Hematopoietic multipotent progenitor cell treated with erythropoietin and hydrocortisone succinate and interleukin-3 and kit ligand, for 6 days (in vitro differentiated cells): ENCODE measurements around the gene E2F7.
A peak's percentile ranks its signal among the peaks of the same experiment; 100 is the strongest.

Experiments
- DNase-seq: peaks from one replicate; pipeline ENCODE4 v3.0.0-alpha.2; 2015

Gene E2F7

DNA sequence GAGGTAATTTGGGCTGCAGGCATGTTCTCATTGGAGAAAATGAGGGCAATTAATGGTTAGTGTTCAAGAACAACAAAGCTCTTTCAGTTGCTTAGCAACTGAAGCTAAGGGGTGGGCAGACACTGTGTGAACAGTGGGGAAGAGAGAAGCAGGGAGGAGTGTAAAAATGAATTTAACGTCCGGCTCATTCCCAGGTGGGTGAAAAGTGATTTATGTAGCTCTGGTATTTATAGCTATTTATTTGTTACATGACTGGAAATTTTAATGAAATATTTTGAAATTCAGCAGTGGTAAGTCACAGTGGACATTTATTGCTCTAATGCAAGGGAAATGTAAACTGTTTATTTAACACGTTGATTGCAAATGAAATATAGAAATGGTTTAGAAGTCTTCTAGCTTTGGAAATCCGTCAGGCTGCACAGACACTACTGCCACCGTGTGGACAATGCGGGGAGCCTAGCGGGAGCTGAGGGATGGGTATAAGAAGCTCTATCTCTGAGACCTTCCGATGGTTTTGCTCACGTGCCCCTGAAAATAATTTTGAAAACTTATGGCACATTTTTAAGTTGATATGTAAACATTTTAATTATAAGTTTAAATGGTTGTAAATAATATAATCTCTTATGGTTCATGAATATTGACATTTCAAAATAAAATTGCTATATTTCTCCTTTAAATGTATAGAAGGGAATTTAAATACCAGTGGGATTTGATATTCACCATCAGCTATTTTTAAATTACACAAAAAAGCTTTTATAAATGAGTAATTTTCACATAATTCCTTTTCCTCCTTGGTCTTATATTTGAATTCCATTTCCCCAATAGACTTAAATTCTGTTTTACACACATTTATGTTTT is 54.4 kb downstream of the E2F7 start:
- DNase-seq, result peak; percentile 82

DNA sequence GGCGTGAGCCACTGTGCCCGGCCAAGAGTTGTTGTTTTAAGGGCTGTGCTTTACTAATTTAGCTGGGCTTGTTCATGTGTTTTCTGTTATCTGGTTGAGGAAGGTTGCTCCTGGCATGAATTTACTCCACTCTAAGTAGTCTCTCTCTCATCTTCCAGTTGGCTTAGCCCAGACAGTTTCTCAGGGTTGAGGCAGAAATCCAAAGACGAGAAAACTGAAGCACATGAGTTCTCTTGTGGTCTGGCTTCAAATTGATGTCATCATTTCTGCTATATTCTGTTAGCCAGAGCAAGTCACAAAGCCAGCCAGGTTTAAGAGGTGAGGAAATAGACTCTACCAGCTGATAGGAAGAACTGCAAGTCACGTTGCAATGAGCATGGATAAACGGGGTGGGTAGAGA is 57.9 kb downstream of the E2F7 start:
- no peak for DNase-seq

DNA sequence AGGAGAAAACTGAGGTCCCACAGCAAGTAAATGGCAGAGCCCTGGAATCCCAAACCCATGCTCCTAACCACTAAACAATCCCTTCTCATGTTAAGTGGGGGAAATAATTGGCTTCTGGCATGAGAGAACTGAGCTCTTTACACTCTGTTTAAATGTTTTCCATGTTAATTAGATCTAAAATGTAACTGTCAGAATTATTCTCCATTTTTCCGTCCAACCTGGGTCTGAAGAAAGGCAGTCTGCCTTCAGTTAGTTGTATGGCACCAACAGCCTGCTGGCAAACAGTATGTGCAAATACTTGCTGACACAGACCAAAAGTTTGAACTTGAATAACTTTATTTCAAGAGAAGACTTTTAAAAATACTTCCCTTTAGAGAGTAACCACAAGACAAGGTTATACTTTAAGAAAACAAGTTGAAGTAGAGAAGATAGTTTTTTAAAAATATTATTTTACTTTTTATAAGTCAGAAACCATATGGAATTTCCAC is 59.7 kb downstream of the E2F7 start:
- no peak for DNase-seq

DNA sequence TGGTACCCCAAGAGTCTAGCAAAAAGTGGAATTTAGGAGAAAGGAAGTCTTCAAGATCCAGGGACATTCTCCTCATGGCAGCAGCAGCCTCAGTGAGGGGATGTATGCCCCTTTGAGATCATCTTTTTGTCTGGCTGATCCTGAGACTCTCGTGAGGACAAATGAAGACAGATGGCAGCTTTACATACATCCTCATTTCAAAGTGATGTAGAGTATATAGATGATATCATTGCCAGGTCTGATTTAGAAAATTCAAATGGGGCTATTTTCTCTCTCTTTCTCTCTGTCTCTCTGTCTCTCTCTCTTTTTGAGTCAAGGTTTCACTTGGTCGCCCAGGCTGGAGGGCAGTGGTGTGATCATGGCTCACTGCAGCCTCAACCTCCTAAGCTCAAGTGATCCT is 61.5 kb downstream of the E2F7 start:
- no peak for DNase-seq

GRCh38 chr12:77003246-77003645 is 62.1 kb downstream of the E2F7 start:
- no peak for DNase-seq

DNA sequence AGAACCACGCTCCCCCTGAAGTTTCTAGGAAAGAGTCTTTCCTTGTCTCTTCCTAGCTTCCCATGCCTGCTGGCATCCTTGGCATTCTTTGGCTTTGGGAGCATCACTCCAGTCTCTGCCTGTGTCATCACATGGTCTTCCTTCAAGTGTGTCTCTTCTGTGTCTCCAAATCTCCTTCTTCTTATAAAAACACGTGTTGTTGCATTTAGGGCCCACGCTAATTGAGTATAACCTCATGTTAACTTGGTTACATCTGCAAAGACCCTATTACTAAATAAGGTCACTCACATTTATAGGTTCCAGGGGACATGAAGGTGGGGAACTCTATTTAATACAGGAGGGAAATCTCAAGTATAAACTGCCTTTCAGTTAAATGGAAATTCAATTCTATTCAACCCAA is 63.0 kb downstream of the E2F7 start:
- no peak for DNase-seq

DNA sequence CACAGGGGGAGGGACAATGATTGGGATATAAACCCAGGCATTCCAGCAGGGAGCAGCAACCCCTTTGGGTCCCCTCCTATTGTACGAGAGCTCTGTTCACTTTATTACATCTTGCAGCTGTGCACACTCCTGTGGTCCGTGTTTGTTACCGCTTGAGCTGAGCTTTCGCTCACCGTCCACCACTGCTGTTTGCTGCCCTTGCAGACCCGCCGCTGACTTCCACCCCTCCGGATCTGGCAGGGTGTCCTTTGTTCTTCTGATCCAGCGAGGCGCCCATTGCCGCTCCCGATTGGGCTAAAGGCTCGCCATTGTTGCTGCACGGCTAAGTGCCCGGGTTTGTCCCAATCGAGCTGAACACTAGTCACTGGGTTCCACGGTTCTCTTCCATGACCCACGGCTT is 64.1 kb downstream of the E2F7 start:
- no peak for DNase-seq

- DNase-seq, result no peak
Observed at GRCh38 chr12:76998908-76999556, 66.3 kb downstream of the E2F7 start.

- DNase-seq, result no peak
Observed at GRCh38 chr12:76998386-76998785, 67.0 kb downstream of the E2F7 start.

DNA sequence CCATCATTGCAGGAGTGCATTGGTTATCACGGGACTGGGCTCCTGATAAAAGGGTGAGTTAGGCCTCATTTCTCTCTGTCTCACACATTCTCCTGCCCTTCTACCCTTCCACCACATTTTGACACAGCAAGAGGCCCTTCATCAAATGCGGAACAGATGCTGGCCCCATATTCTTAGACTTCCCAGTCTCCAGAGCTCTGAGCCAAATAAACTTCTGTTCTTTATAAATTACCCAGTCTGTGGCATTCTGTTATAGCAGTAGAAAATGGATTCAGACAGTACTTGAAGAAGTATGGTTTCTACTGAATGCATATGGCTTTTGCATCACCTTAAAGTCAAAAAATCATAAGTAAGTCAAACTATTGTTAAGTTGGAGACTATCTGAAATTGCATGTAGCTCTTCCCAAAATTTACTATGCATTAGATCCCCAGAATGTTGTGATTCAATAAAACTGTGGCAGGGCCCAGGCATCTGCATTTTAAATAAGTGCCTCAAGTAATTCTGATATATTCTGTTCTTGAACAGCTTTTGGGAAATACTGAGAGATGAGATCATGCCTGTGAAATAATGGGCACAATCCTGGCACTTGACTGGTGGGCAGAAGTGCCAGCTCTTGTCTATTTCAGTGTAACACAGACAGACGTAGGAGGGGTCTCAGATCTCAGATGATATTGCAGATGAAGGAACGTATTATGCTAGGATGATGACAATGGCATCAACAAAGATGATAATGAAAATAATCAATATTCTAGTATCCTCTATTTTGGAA is 68.2 kb downstream of the E2F7 start:
- DNase-seq, result no peak

GRCh38 chr12:76990716-76991115 is 74.7 kb downstream of the E2F7 start:
- DNase-seq, result no peak

- no peak for DNase-seq
Observed at GRCh38 chr12:76984566-76984965, 80.8 kb downstream of the E2F7 start.

DNA sequence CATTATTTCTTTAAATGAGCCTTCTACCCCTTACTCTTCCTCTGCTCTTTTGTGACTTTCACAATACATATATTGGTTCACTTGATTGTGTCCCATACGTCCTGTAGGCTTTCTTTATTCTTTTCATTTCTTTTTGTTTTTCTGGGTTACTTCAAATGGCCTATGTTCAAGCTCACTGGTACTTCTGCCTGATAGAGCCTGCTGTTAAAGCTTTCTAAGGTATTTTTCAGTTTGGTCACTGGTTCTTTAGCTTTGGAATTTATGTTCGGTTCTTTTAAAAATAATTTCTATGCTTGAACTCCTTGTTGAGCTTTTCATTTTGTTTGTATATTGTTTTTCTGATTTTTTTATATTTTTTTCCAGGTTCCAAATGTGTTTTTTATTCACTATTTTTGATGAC is 81.9 kb downstream of the E2F7 start:
- no peak for DNase-seq

- DNase-seq, result no peak
Observed at GRCh38 chr12:76980196-76980595, 85.2 kb downstream of the E2F7 start.

- no peak for DNase-seq
Observed at GRCh38 chr12:76976777-76977382, 88.5 kb downstream of the E2F7 start.
